SK-N-SH (cell line): Measurements from ENCODE around the gene PSD. TPM values are rescaled to one million over a fixed set of nuclear protein-coding genes. Genes with fewer than 3 reads are reported as not detected.

ENCODE experiments used
- CTCF ChIA-PET: fragments of 300-600, 350-600 bp; formaldehyde crosslinking; extraction: SDS; loops from one replicate; lab custom pipeline; 2021; lab: Yijun Ruan, JAX
- POLR2A ChIA-PET: fragments of 350-600 bp; sonication (Branson Sonifier 250); formaldehyde crosslinking; extraction: SDS; loops from one replicate; lab custom pipeline; 2020; ENCODE audit warnings: antibody characterized with exemption, inconsistent platforms; lab: Yijun Ruan, JAX
- DNase-seq: peaks from one replicate; pipeline ENCODE4 v3.0.0; 2012
- H2AFZ ChIP-seq: fragments of 200-600 bp; sonication (generic); 2 replicates; pipeline ENCODE4 v1.8.1; 2016; ENCODE audit warnings: antibody characterized with exemption, mild to moderate bottlenecking, low read depth
- H3F3A ChIP-seq: fragments of 200-600 bp; sonication (generic); replicated peaks from 2 replicates; pipeline ENCODE3; 2016; ENCODE audit warnings: antibody characterized with exemption, mild to moderate bottlenecking; ENCODE audit not compliant: insufficient read depth
- H3K27ac ChIP-seq, 2 experiments: fragments of 200-500 bp in 1 of 2; fragments of 200-600 bp in 1 of 2; sonication (Bioruptor generic) in 1 of 2; sonication (generic), shearing (Covaris generic) in 1 of 2; 2 replicates each; pipeline versions ENCODE4 v1.5.1 to v1.6.1; 2014 to 2016; ENCODE audit warnings: low read depth in 2 of 2, inconsistent platforms in 1 of 2, low read length in 1 of 2, mild to moderate bottlenecking in 1 of 2, mixed read lengths in 1 of 2
- H3K27me3 ChIP-seq: fragments of 200-600 bp; sonication (generic), shearing (Covaris generic); 2 replicates; pipeline ENCODE4 v1.6.1; 2016; ENCODE audit warnings: mixed run types; ENCODE audit not compliant: insufficient read depth
- H3K36me3 ChIP-seq, 2 experiments: fragments of 200-500 bp in 1 of 2; fragments of 200-600 bp in 1 of 2; sonication (Bioruptor generic) in 1 of 2; sonication (generic) in 1 of 2; replicated peaks in 1 of 2; 2 replicates each; pipeline versions ENCODE3 to v1.5.1; 2014 to 2016; ENCODE audit warnings: low read length in 1 of 2, mild to moderate bottlenecking in 1 of 2; ENCODE audit not compliant: insufficient read depth in 2 of 2, control insufficient read depth in 1 of 2
- H3K4me1 ChIP-seq, 2 experiments: fragments of 200-500 bp in 1 of 2; fragments of 200-600 bp in 1 of 2; sonication (Bioruptor generic) in 1 of 2; sonication (generic), shearing (Covaris generic) in 1 of 2; 2 replicates each; pipeline versions ENCODE4 v1.5.1 to v1.6.1; 2014 to 2016; ENCODE audit warnings: low read depth in 1 of 2, low read length in 1 of 2, mixed run types in 1 of 2; ENCODE audit not compliant: insufficient read depth in 2 of 2, control insufficient read depth in 1 of 2
- H3K4me2 ChIP-seq: fragments of 200-600 bp; sonication (generic), shearing (Covaris generic); 2 replicates; pipeline ENCODE4 v1.6.1; 2017; ENCODE audit warnings: mixed run types
- H3K4me3 ChIP-seq, 2 experiments: fragments of 200-500 bp in 1 of 2; fragments of 200-600 bp in 1 of 2; sonication (Bioruptor generic) in 1 of 2; sonication (generic), shearing (Covaris generic) in 1 of 2; 2 replicates each; pipeline versions ENCODE4 v1.5.1 to v1.8.1; 2014 to 2016; ENCODE audit warnings: low read depth in 2 of 2, inconsistent platforms in 1 of 2, low read length in 1 of 2, mild to moderate bottlenecking in 1 of 2, mixed read lengths in 1 of 2, moderate library complexity in 1 of 2
- H3K79me2 ChIP-seq: fragments of 200-600 bp; sonication (generic); 2 replicates; pipeline ENCODE4 v1.8.1; 2017; ENCODE audit warnings: mild to moderate bottlenecking; ENCODE audit not compliant: insufficient read depth
- H3K9ac ChIP-seq: fragments of 200-600 bp; sonication (generic); 2 replicates; pipeline ENCODE4 v1.6.1; 2017; ENCODE audit warnings: mixed run types
- H3K9me2 ChIP-seq: fragments of 200-600 bp; sonication (generic); 2 replicates; pipeline ENCODE4 v1.6.1; 2017; ENCODE audit warnings: mixed run types
- H3K9me3 ChIP-seq: fragments of 200-600 bp; sonication (generic); 2 replicates; pipeline ENCODE4 v1.6.1; 2017; ENCODE audit warnings: mixed run types, mild to moderate bottlenecking, moderate library complexity
- H4K20me1 ChIP-seq: fragments of 200-600 bp; sonication (generic); 2 replicates; pipeline ENCODE4 v1.6.1; 2017; ENCODE audit warnings: mild to moderate bottlenecking, mixed run types; ENCODE audit not compliant: insufficient read depth
- CHD2 ChIP-seq: fragments of 150-350 bp; IDR thresholded peaks from 2 replicates; pipeline ENCODE4 v1.6.1; 2018; ENCODE audit warnings: low read length; ENCODE audit not compliant: partially characterized antibody
- EP300 ChIP-seq, 2 experiments: IDR thresholded peaks; 2 replicates each; pipeline versions ENCODE4 v1.4.0 to v1.6.1; 2012; ENCODE audit warnings: borderline replicate concordance in 1 of 2, low read depth in 1 of 2, low read length in 1 of 2
- FOSL2 ChIP-seq: IDR thresholded peaks from 2 replicates; pipeline ENCODE4 v1.4.0; 2012; ENCODE audit warnings: low read depth, mild to moderate bottlenecking, moderate library complexity, borderline replicate concordance
- GABPA ChIP-seq: IDR thresholded peaks from 2 replicates; pipeline ENCODE4 v1.4.0; 2012; ENCODE audit warnings: low read depth, mild to moderate bottlenecking
- GATA2 ChIP-seq: sonication (generic); formaldehyde crosslinking; IDR thresholded peaks from 2 replicates; pipeline ENCODE4 v1.5.0; 2020; ENCODE audit warnings: mild to moderate bottlenecking, missing genetic modification reagents
- JUND ChIP-seq: IDR thresholded peaks from 2 replicates; pipeline ENCODE4 v1.4.0; 2012
- MXI1 ChIP-seq: IDR thresholded peaks from 2 replicates; pipeline ENCODE4 v1.6.1; 2012; ENCODE audit warnings: mild to moderate bottlenecking, low read depth, low read length, improper control_type of control experiment
- NFIC ChIP-seq: IDR thresholded peaks from 2 replicates; pipeline ENCODE4 v1.4.0; 2012; ENCODE audit warnings: borderline replicate concordance
- NRF1 ChIP-seq: IDR thresholded peaks from 2 replicates; pipeline ENCODE4 v1.6.1; 2012; ENCODE audit warnings: low read depth, mild to moderate bottlenecking, low read length
- PBX3 ChIP-seq: IDR thresholded peaks from 2 replicates; pipeline ENCODE4; 2012
- POLR2AphosphoS5 ChIP-seq: IDR thresholded peaks from 2 replicates; pipeline ENCODE4 v1.6.1; 2012; ENCODE audit warnings: low read depth, low read length
- RCOR1 ChIP-seq: fragments of 150-350 bp; IDR thresholded peaks from 2 replicates; pipeline ENCODE4 v1.6.1; 2017; ENCODE audit warnings: antibody characterized with exemption, low read length
- RFX5 ChIP-seq: IDR thresholded peaks from 2 replicates; pipeline ENCODE4 v1.6.1; 2012; ENCODE audit warnings: mild to moderate bottlenecking, improper control_type of control experiment, low read length
- RXRA ChIP-seq: IDR thresholded peaks from 2 replicates; pipeline ENCODE4 v1.4.0; 2012; ENCODE audit warnings: low read depth, mild to moderate bottlenecking, borderline replicate concordance
- SMC3 ChIP-seq: IDR thresholded peaks from 2 replicates; pipeline ENCODE4 v1.6.1; 2012; ENCODE audit warnings: low read depth, low read length, improper control_type of control experiment
- TAF1 ChIP-seq: IDR thresholded peaks from 2 replicates; pipeline ENCODE4 v1.6.1; 2012; ENCODE audit warnings: low read depth, mild to moderate bottlenecking, low read length, moderate library complexity, borderline replicate concordance
- TCF12 ChIP-seq: IDR thresholded peaks from 2 replicates; pipeline ENCODE4 v1.4.0; 2012
- USF1 ChIP-seq: IDR thresholded peaks from 2 replicates; pipeline ENCODE4 v1.4.0; 2012; ENCODE audit warnings: low read depth, borderline replicate concordance
- WGBS: methylation state at CpG from one replicate; pipeline ENCODE4 v1.1.6; 2017; ENCODE audit warnings: low lambda C conversion rate; 5-methylcytosine and 5-hydroxymethylcytosine counted together
- polyA plus RNA-seq, 3 experiments: library from polyadenylated mRNA; depleted of rRNA; stranded (reverse); fragments of >200 nt; gene quantifications; 2 replicates each; pipeline ENCODE4 v1.2.3, GENCODE V29; 2012
- TF ChIP-seq, protein P1 (sequence below): IDR thresholded peaks from 2 replicates; pipeline ENCODE4 v1.6.1; 2012; ENCODE audit warnings: mild to moderate bottlenecking, low read depth, low read length, moderate library complexity

Gene PSD
- polyA plus RNA-seq, 1 of the 3 experiments (the other 2 are of a cell fraction), result 0.97 TPM

- Histone ChIP-seq H3K79me2 (no peaks in the 10 kb centered on the region), H3K36me3 (peaks cover 0 to 21% of the 10 kb centered on the region in 2 experiments), H3K4me3 (peak overlapping the region; percentile 77 to 90), H3K4me1 (peaks cover 0 to 29% of the 10 kb centered on the region in 2 experiments; a peak in 2 of 4 replicates), H4K20me1 (no peaks in the 10 kb centered on the region), H3K9me2 (no peaks in the 10 kb centered on the region), H3K27ac (peak overlapping the region in 1 of 2 experiments; percentile 99; a peak in 1 of 4 replicates), H3F3A (peaks cover 15% of the 10 kb centered on the region), H3K9ac (peak overlapping the region; percentile 68), H3K4me2 (peak overlapping the region; percentile 84), H2AFZ (peak overlapping the region; percentile 85), H3K27me3 (no peaks in the 10 kb centered on the region), H3K9me3 (no peaks in the 10 kb centered on the region)
- TF ChIP-seq SMC3 (no peak), PBX3 (no peak), EP300 (IDR thresholded peaks at IDR 0.05; ENCODE audit: borderline replicate concordance in 1 of 2, low read depth in 1 of 2, low read length in 1 of 2) (no peak), GABPA (no peak), RCOR1 (no peak), RFX5 (no peak), CHD2 (no peak), TAF1 (no peak), POLR2AphosphoS5 (no peak), TCF12 (no peak), USF1 (no peak), NFIC (no peak), RXRA (no peak), FOSL2 (no peak), MXI1 (no peak), GATA2 (CRISPR knock-in tag) (no peak), NRF1 (no peak), JUND (no peak)
- TF ChIP-seq, protein P1, sequence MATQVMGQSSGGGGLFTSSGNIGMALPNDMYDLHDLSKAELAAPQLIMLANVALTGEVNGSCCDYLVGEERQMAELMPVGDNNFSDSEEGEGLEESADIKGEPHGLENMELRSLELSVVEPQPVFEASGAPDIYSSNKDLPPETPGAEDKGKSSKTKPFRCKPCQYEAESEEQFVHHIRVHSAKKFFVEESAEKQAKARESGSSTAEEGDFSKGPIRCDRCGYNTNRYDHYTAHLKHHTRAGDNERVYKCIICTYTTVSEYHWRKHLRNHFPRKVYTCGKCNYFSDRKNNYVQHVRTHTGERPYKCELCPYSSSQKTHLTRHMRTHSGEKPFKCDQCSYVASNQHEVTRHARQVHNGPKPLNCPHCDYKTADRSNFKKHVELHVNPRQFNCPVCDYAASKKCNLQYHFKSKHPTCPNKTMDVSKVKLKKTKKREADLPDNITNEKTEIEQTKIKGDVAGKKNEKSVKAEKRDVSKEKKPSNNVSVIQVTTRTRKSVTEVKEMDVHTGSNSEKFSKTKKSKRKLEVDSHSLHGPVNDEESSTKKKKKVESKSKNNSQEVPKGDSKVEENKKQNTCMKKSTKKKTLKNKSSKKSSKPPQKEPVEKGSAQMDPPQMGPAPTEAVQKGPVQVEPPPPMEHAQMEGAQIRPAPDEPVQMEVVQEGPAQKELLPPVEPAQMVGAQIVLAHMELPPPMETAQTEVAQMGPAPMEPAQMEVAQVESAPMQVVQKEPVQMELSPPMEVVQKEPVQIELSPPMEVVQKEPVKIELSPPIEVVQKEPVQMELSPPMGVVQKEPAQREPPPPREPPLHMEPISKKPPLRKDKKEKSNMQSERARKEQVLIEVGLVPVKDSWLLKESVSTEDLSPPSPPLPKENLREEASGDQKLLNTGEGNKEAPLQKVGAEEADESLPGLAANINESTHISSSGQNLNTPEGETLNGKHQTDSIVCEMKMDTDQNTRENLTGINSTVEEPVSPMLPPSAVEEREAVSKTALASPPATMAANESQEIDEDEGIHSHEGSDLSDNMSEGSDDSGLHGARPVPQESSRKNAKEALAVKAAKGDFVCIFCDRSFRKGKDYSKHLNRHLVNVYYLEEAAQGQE, result no peak
- POLR2A ChIA-PET, result interaction anchor here (0.9 to 4.2 kb wide), 10 partner anchors 8 to 162 kb away, joined by 3 to 41 read pairs (median 4); partner anchors contain the start of genes C10orf95, CUEDC2 and NFKB2
- CTCF ChIA-PET, result interaction anchor here (0.7 to 18.3 kb wide), 23 partner anchors 10 to 268 kb away, joined by 3 to 359 read pairs (median 5); partner anchors contain the start of genes C10orf95, CUEDC2, ELOVL3 and NFKB2
- WGBS, result 13% methylated on average over 13 of the region's 62 CpGs
- DNase-seq, result peak; percentile 33
Measured at GRCh38 chr10:102421757-102422512, 3.4 kb upstream of the PSD start.
